Fibroblast of villous mesenchyme (primary cell): ENCODE results near the gene AKAP6. TPM values are rescaled to one million over a fixed set of nuclear protein-coding genes. Genes with fewer than 3 reads are reported as not detected.
A peak's percentile ranks its signal among the peaks of the same experiment; 100 is the strongest.

Source experiments
- DNase-seq: peaks from one replicate; pipeline ENCODE4 v3.0.0-alpha.2; 2010; ENCODE audit warnings: low read depth
- H3K4me3 ChIP-seq: 2 replicates; pipeline ENCODE4 v1.5.1; 2011; ENCODE audit warnings: low read depth, mild to moderate bottlenecking, low read length
- CTCF ChIP-seq: IDR thresholded peaks from 2 replicates; pipeline ENCODE4 v1.5.1; 2012; ENCODE audit warnings: low read depth, mild to moderate bottlenecking, low read length; ENCODE audit not compliant: insufficient read depth
- total RNA-seq: library from RNA; depleted of rRNA; stranded (reverse); fragments of >200 nt; gene quantifications from 2 replicates; pipeline ENCODE4 v1.2.3, GENCODE V29; 2012

AKAP6 gene
- total RNA-seq, 1 donor = 3.9 TPM

DNA sequence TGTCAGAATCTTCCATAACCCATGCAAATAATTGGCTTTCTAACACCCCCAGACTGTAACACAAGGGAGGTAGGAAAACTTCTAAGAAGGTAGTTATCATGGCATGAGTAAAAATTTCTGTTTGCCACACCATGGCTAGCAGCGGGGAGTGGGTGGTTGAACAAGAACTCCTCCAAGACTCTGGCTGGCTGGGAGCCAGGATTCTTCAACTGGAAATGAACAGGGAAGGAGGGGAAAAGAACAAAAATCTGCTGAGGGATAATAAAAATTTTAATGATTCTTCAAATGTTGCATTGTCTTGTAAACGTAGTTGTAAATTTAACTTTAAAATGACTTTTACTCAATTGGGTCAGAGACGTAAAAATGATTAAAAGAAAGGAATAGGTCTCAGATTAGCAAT is 78.9 kb downstream of the AKAP6 start:
- TF ChIP-seq CTCF = no peak
- no peak for DNase-seq
- no peak overlapping the region for H3K4me3 ChIP-seq

DNA sequence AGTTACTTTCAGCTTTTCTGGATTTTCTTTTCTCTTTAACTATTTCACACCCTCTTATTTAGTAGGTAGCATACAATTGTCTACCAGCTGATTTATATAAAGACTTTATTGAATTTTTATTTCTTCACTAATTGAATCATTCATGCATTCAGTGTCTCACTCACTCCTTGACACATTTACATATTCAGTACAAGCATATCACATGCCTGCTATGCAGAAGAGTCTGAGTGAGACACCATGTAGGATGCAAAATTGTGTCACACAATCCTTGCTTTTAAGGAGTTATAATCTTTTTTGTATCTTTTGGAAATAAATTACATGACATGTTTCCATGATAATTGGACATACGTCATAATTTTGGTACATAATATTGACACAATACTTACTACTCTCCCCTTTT is 83.0 kb downstream of the AKAP6 start:
- no peak for TF ChIP-seq CTCF
- no peak for DNase-seq
- no peak overlapping the region for H3K4me3 ChIP-seq

DNA sequence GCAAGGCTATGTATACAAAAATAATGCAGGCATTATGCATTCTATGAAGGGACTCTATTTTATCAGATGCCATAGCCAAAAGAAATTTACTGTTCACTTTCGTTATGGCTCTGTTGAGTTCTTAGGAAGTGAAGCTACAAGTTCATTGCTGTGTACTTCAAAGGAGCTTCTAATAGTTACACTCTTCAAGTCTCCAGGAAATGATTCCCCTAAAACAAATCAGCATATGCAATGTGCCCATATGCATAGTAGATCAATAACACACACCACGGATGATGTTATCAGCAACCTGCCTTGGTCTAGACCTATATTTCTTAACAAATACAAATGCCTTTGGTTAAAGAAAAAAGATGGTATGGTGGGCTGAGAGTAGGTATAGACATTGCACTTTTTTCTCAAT is 83.4 kb downstream of the AKAP6 start:
- no peak for TF ChIP-seq CTCF
- no peak for DNase-seq
- H3K4me3 ChIP-seq = no peak overlapping the region

- no peak overlapping the region for H3K4me3 ChIP-seq
- DNase-seq = no peak
- TF ChIP-seq CTCF = no peak
These were observed 85.0 kb downstream of the AKAP6 start for GRCh38 chr14:32413967-32414640.

- TF ChIP-seq CTCF = no peak
- no peak overlapping the region for H3K4me3 ChIP-seq
- DNase-seq = no peak
These were observed 85.7 kb downstream of the AKAP6 start for GRCh38 chr14:32414808-32415255.

DNA sequence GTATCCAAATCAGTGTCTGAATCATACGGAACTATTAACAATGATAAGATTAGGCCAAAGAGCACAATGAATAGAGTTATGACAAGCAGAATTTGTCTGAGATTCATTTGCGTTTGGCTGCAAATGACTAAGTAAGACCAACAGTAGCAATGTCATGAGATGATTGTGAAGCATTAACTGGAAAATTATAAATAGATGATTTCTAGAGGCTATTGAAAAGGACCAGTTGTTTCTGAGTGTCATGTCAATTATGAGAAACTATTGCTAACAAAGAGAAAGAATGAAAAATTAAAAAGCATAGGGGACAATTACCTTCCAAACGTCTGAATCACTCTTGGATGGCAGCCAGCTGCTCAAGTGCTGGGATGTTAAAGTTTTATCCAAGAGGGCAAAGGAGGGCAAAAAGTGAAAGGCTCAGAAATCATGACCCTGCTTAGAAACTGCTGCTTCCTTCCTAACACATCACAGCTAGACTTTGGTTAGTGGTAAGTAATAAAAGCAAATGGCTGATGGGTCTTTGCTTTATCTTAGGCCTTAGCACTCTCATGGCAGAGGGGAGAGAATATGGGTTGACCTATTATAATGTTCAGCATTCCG is 89.0 kb downstream of the AKAP6 start:
- TF ChIP-seq CTCF = no peak
- H3K4me3 ChIP-seq = no peak overlapping the region

More for the DNA sequence above, 89.0 kb downstream of the AKAP6 start:
- DNase-seq = peak; percentile 26
